ENCODE measurements around the gene TNK2. TPM values are rescaled to one million over a fixed set of nuclear protein-coding genes. Genes with fewer than 3 reads are reported as not detected.
"Not testable (repeated sequence)": the region's sequence is repeated elsewhere in the genome, so short reads cannot be mapped to it uniquely, and the experiment has no call there.

Gene TNK2
- total RNA-seq, 1 experiment from 2014 or later, result 55.1 TPM

- H3K4me2 ChIP-seq (ENCODE audit: low read length); H3K9me3 ChIP-seq (ENCODE audit: control insufficient read depth in 1 of 2, insufficient read depth in 1 of 2, low read depth in 1 of 2, low read length in 2 of 2); DNase-seq (ENCODE audit: low read depth, low spot score); H3K79me2 ChIP-seq (ENCODE audit: insufficient read depth, low read length); H3K27ac ChIP-seq (ENCODE audit: low read depth, low read length); H3K4me3 ChIP-seq (replicated peaks in 1 of 2; ENCODE audit: low read depth in 1 of 2, low read length in 2 of 2); ATAC-seq; H3K9me2 ChIP-seq (ENCODE audit: insufficient read depth); CTCF ChIA-PET; RAD21 ChIA-PET (ENCODE audit: low non-redundant PET in 1 of 2, low total read pairs in 2 of 2, uncharacterized antibody in 2 of 2, unreplicated experiment in 2 of 2); POLR2A ChIA-PET; H3K9ac ChIP-seq (ENCODE audit: low read length); H3K36me3 ChIP-seq (ENCODE audit: control insufficient read depth in 1 of 2, insufficient read depth in 2 of 2, low read length in 2 of 2); H3K27me3 ChIP-seq (ENCODE audit: insufficient read depth, low read length); H3K4me1 ChIP-seq (ENCODE audit: control insufficient read depth in 1 of 2, insufficient read depth in 2 of 2, low read length in 2 of 2); H2AFZ ChIP-seq (ENCODE audit: low read depth, low read length, poor library complexity, severe bottlenecking); intact Hi-C loops (cut with micrococcal nuclease); H4K20me1 ChIP-seq (ENCODE audit: insufficient read depth); BruUV-seq (replicated peaks): not testable (repeated sequence)
Measured at GRCh38 chr3:195951443-195952177, 43.3 kb upstream of the TNK2 start.

- CTCF ChIA-PET, POLR2A ChIA-PET: not testable (repeated sequence)
Measured at GRCh38 chr3:195950731-195951130, 42.4 kb upstream of the TNK2 start.

GRCh38 chr3:195950164-195950563 lies 41.8 kb upstream of the TNK2 start:
- H3K4me3 ChIP-seq (replicated peaks in 1 of 2; ENCODE audit: low read depth in 1 of 2, low read length in 2 of 2); DNase-seq (ENCODE audit: low read depth, low spot score); H3K27ac ChIP-seq (ENCODE audit: low read depth, low read length); ATAC-seq; H3K9me2 ChIP-seq (ENCODE audit: insufficient read depth); H3K36me3 ChIP-seq (ENCODE audit: control insufficient read depth in 1 of 2, insufficient read depth in 2 of 2, low read length in 2 of 2); POLR2A ChIA-PET; H3K4me2 ChIP-seq (ENCODE audit: low read length); intact Hi-C loops (cut with micrococcal nuclease); H3K79me2 ChIP-seq (ENCODE audit: insufficient read depth, low read length); H2AFZ ChIP-seq (ENCODE audit: low read depth, low read length, poor library complexity, severe bottlenecking); CTCF ChIA-PET; H4K20me1 ChIP-seq (ENCODE audit: insufficient read depth); RAD21 ChIA-PET (ENCODE audit: low non-redundant PET in 1 of 2, low total read pairs in 2 of 2, uncharacterized antibody in 2 of 2, unreplicated experiment in 2 of 2); H3K9ac ChIP-seq (ENCODE audit: low read length); BruUV-seq (replicated peaks); H3K27me3 ChIP-seq (ENCODE audit: insufficient read depth, low read length); H3K9me3 ChIP-seq (ENCODE audit: control insufficient read depth in 1 of 2, insufficient read depth in 1 of 2, low read depth in 1 of 2, low read length in 2 of 2); H3K4me1 ChIP-seq (ENCODE audit: control insufficient read depth in 1 of 2, insufficient read depth in 2 of 2, low read length in 2 of 2): not testable (repeated sequence)

More at GRCh38 chr3:195950731-195951130, 42.4 kb upstream of the TNK2 start:
- H3K4me3 ChIP-seq (replicated peaks in 1 of 2; ENCODE audit: low read depth in 1 of 2, low read length in 2 of 2); RAD21 ChIA-PET (ENCODE audit: low non-redundant PET in 1 of 2, low total read pairs in 2 of 2, uncharacterized antibody in 2 of 2, unreplicated experiment in 2 of 2); H3K4me2 ChIP-seq (ENCODE audit: low read length); H3K36me3 ChIP-seq (ENCODE audit: control insufficient read depth in 1 of 2, insufficient read depth in 2 of 2, low read length in 2 of 2); BruUV-seq (replicated peaks); DNase-seq (ENCODE audit: low read depth, low spot score); H3K9ac ChIP-seq (ENCODE audit: low read length); H3K79me2 ChIP-seq (ENCODE audit: insufficient read depth, low read length); H3K9me3 ChIP-seq (ENCODE audit: control insufficient read depth in 1 of 2, insufficient read depth in 1 of 2, low read depth in 1 of 2, low read length in 2 of 2); intact Hi-C loops (cut with micrococcal nuclease); H3K4me1 ChIP-seq (ENCODE audit: control insufficient read depth in 1 of 2, insufficient read depth in 2 of 2, low read length in 2 of 2); H3K9me2 ChIP-seq (ENCODE audit: insufficient read depth); H4K20me1 ChIP-seq (ENCODE audit: insufficient read depth); H3K27ac ChIP-seq (ENCODE audit: low read depth, low read length); ATAC-seq; H2AFZ ChIP-seq (ENCODE audit: low read depth, low read length, poor library complexity, severe bottlenecking); H3K27me3 ChIP-seq (ENCODE audit: insufficient read depth, low read length): not testable (repeated sequence)

- H3K9me3 ChIP-seq (ENCODE audit: control insufficient read depth in 1 of 2, insufficient read depth in 1 of 2, low read depth in 1 of 2, low read length in 2 of 2); H3K79me2 ChIP-seq (ENCODE audit: insufficient read depth, low read length); H3K36me3 ChIP-seq (ENCODE audit: control insufficient read depth in 1 of 2, insufficient read depth in 2 of 2, low read length in 2 of 2); ATAC-seq; intact Hi-C loops (cut with micrococcal nuclease); RAD21 ChIA-PET (ENCODE audit: low non-redundant PET in 1 of 2, low total read pairs in 2 of 2, uncharacterized antibody in 2 of 2, unreplicated experiment in 2 of 2); H4K20me1 ChIP-seq (ENCODE audit: insufficient read depth); CTCF ChIA-PET; H3K9me2 ChIP-seq (ENCODE audit: insufficient read depth); H3K9ac ChIP-seq (ENCODE audit: low read length); H3K4me1 ChIP-seq (ENCODE audit: control insufficient read depth in 1 of 2, insufficient read depth in 2 of 2, low read length in 2 of 2); BruUV-seq (replicated peaks); H2AFZ ChIP-seq (ENCODE audit: low read depth, low read length, poor library complexity, severe bottlenecking); POLR2A ChIA-PET; H3K27ac ChIP-seq (ENCODE audit: low read depth, low read length); H3K4me3 ChIP-seq (replicated peaks in 1 of 2; ENCODE audit: low read depth in 1 of 2, low read length in 2 of 2); H3K4me2 ChIP-seq (ENCODE audit: low read length); DNase-seq (ENCODE audit: low read depth, low spot score); H3K27me3 ChIP-seq (ENCODE audit: insufficient read depth, low read length): not testable (repeated sequence)
Measured at GRCh38 chr3:195946910-195947699, 38.8 kb upstream of the TNK2 start.

All from HCT116 (cell line).